A549 (cell line): Measurements from ENCODE around the gene RHBG.

ENCODE experiments used
- CTCF ChIP-seq: fragments of >200 bp; sonication (Bioruptor Twin); formaldehyde crosslinking; IDR thresholded peaks from 3 replicates; pipeline ENCODE4 v1.5.1; 2016
- EP300 ChIP-seq, 2 experiments: fragments of >200 bp; sonication (Bioruptor Twin); formaldehyde crosslinking; IDR thresholded peaks; 2 replicates in 1 of 2; 3 replicates in 1 of 2; pipeline ENCODE4 v1.6.1; 2016 to 2017
- ESRRA ChIP-seq: fragments of 150-350 bp; IDR thresholded peaks from 2 replicates; pipeline ENCODE4 v1.6.1; 2014; ENCODE audit warnings: mild to moderate bottlenecking, low read length, borderline replicate concordance
- HMGXB4 ChIP-seq: fragments of 250-450 bp; sonication (Bioruptor Pico); IDR thresholded peaks from 2 replicates; pipeline ENCODE4 v1.5.0; 2021; ENCODE audit warnings: mild to moderate bottlenecking, moderate library complexity, borderline replicate concordance
- HOXA7 ChIP-seq: fragments of 250-450 bp; sonication (Bioruptor Pico); IDR thresholded peaks from 2 replicates; pipeline ENCODE4 v1.5.0; 2020; ENCODE audit warnings: mild to moderate bottlenecking, moderate library complexity
- HOXB13 ChIP-seq: fragments of 250-450 bp; sonication (Bioruptor Pico); IDR thresholded peaks from 2 replicates; pipeline ENCODE4 v1.5.0; 2020; ENCODE audit warnings: low read depth, mild to moderate bottlenecking, moderate library complexity
- JUN ChIP-seq, 2 experiments: fragments of >200 bp; sonication (Bioruptor Twin); formaldehyde crosslinking; IDR thresholded peaks; 2 replicates in 1 of 2; 3 replicates in 1 of 2; pipeline ENCODE4 v1.6.1; 2016 to 2017
- JUNB ChIP-seq: fragments of >200 bp; sonication (Bioruptor Twin); formaldehyde crosslinking; IDR thresholded peaks from 2 replicates; pipeline ENCODE4 v1.6.1; 2016
- MAX ChIP-seq: IDR thresholded peaks from 2 replicates; pipeline ENCODE4 v1.6.1; 2012
- PHF8 ChIP-seq: fragments of 200-600 bp; sonication (generic); IDR thresholded peaks from 2 replicates; pipeline ENCODE4 v1.6.1; 2016; ENCODE audit warnings: low read depth, mild to moderate bottlenecking, antibody characterized with exemption, moderate library complexity, borderline replicate concordance
- POLR2A ChIP-seq: IDR thresholded peaks from 2 replicates; pipeline ENCODE4 v1.6.1; 2012; ENCODE audit warnings: mild to moderate bottlenecking, low read length
- TF ChIP-seq, protein P1 (sequence below): fragments of 200-600 bp; sonication (generic); IDR thresholded peaks from 2 replicates; pipeline ENCODE4 v1.6.1; 2016; ENCODE audit warnings: antibody characterized with exemption, mild to moderate bottlenecking, moderate library complexity
- TF ChIP-seq, protein P2 (sequence below): fragments of 150-350 bp; IDR thresholded peaks from 2 replicates; pipeline ENCODE4 v1.6.1; 2014; ENCODE audit warnings: low read depth, mild to moderate bottlenecking, low read length

GRCh38 chr1:156424806-156425432, 55.9 kb downstream of the RHBG start:
- TF ChIP-seq, protein P1, sequence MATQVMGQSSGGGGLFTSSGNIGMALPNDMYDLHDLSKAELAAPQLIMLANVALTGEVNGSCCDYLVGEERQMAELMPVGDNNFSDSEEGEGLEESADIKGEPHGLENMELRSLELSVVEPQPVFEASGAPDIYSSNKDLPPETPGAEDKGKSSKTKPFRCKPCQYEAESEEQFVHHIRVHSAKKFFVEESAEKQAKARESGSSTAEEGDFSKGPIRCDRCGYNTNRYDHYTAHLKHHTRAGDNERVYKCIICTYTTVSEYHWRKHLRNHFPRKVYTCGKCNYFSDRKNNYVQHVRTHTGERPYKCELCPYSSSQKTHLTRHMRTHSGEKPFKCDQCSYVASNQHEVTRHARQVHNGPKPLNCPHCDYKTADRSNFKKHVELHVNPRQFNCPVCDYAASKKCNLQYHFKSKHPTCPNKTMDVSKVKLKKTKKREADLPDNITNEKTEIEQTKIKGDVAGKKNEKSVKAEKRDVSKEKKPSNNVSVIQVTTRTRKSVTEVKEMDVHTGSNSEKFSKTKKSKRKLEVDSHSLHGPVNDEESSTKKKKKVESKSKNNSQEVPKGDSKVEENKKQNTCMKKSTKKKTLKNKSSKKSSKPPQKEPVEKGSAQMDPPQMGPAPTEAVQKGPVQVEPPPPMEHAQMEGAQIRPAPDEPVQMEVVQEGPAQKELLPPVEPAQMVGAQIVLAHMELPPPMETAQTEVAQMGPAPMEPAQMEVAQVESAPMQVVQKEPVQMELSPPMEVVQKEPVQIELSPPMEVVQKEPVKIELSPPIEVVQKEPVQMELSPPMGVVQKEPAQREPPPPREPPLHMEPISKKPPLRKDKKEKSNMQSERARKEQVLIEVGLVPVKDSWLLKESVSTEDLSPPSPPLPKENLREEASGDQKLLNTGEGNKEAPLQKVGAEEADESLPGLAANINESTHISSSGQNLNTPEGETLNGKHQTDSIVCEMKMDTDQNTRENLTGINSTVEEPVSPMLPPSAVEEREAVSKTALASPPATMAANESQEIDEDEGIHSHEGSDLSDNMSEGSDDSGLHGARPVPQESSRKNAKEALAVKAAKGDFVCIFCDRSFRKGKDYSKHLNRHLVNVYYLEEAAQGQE = no peak
- TF ChIP-seq MAX = no peak
- TF ChIP-seq CTCF = no peak
- TF ChIP-seq POLR2A = no peak
- TF ChIP-seq, protein P2, sequence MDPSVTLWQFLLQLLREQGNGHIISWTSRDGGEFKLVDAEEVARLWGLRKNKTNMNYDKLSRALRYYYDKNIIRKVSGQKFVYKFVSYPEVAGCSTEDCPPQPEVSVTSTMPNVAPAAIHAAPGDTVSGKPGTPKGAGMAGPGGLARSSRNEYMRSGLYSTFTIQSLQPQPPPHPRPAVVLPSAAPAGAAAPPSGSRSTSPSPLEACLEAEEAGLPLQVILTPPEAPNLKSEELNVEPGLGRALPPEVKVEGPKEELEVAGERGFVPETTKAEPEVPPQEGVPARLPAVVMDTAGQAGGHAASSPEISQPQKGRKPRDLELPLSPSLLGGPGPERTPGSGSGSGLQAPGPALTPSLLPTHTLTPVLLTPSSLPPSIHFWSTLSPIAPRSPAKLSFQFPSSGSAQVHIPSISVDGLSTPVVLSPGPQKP = no peak
- no peak for TF ChIP-seq PHF8
- TF ChIP-seq HOXB13 (CRISPR knock-in tag) = no peak
- no peak for TF ChIP-seq HOXA7 (CRISPR knock-in tag)
- TF ChIP-seq JUNB = no peak
- TF ChIP-seq JUN (IDR thresholded peaks at IDR 0.05) = no peak
- no peak for TF ChIP-seq HMGXB4
- TF ChIP-seq ESRRA = no peak
- no peak for TF ChIP-seq EP300 (IDR thresholded peaks at IDR 0.05)
